Sigmoid colon (tissue), 7 donors: ENCODE results near the gene ZNF212. TPM values are rescaled to one million over a fixed set of nuclear protein-coding genes. Genes with fewer than 3 reads are reported as not detected.

Source experiments
- DNase-seq: peaks from one replicate; pipeline ENCODE4 v3.0.0-alpha.2; 2019
- H3K27ac ChIP-seq, 4 donors: fragments of 200-600 bp; sonication (generic); one replicate each; pipeline ENCODE4 v1.5.1; 2016 to 2019; ENCODE audit warnings: mild to moderate bottlenecking in 1 of 4
- H3K27me3 ChIP-seq, 3 donors: fragments of 200-600 bp; sonication (generic); one replicate each; pipeline ENCODE4 v1.5.1; 2019; ENCODE audit warnings: mild to moderate bottlenecking in 1 of 3
- H3K36me3 ChIP-seq, 4 donors: fragments of 200-600 bp; sonication (generic); one replicate each; pipeline ENCODE4 v1.5.1; 2016 to 2019
- H3K4me1 ChIP-seq, 4 donors: fragments of 200-600 bp; sonication (generic); one replicate each; pipeline ENCODE4 v1.5.1; 2017 to 2019
- H3K4me3 ChIP-seq, 4 donors: fragments of 200-600 bp; sonication (generic); one replicate each; pipeline ENCODE4 v1.5.1; 2017 to 2019; ENCODE audit warnings: mild to moderate bottlenecking in 2 of 4, moderate library complexity in 1 of 4
- H3K9me3 ChIP-seq, 4 donors: fragments of 200-600 bp in 3 of 4; sonication (generic) in 3 of 4; one replicate each; pipeline versions ENCODE4 v1.5.1 to v1.6.1; 2013 to 2019
- CTCF ChIP-seq, 4 experiments: fragments of 450-650 bp in 3 of 4; fragments of 200-600 bp in 1 of 4; IDR thresholded peaks; one replicate each; pipeline ENCODE4 v1.5.1; 2016 to 2019; ENCODE audit warnings: antibody characterized with exemption in 4 of 4, mild to moderate bottlenecking in 3 of 4, moderate library complexity in 2 of 4
- EP300 ChIP-seq, 4 donors: sonication (generic); formaldehyde crosslinking; IDR thresholded peaks; one replicate each; pipeline ENCODE4 v1.6.1; 2017; ENCODE audit warnings: antibody characterized with exemption in 4 of 4
- POLR2A ChIP-seq, 2 donors: fragments of 450-650 bp; IDR thresholded peaks; one replicate each; pipeline ENCODE4 v1.6.1; 2016; ENCODE audit warnings: antibody characterized with exemption in 2 of 2, mild to moderate bottlenecking in 2 of 2, moderate library complexity in 2 of 2
- POLR2AphosphoS5 ChIP-seq, 4 donors: sonication (generic); formaldehyde crosslinking; IDR thresholded peaks; one replicate each; pipeline ENCODE4 v1.6.1; 2017; ENCODE audit warnings: antibody characterized with exemption in 4 of 4
- WGBS, 2 donors: extraction: QIAGEN DNeasy Blood & Tissue Kit; methylation state at CpG; one replicate each; pipeline ENCODE4 v1.1.7; 2013; 5-methylcytosine and 5-hydroxymethylcytosine counted together
- intact Hi-C: fragments of 100-400 bp; cut with DNase I; formaldehyde crosslinking; loops from one replicate; pipeline ENCODE4 v1.15.1; 2023
- polyA plus RNA-seq, 3 donors: library from polyadenylated mRNA; stranded (reverse); fragments of 200-250 nt; gene quantifications; one replicate each; pipeline ENCODE4 v1.2.3, GENCODE V29; 2013
- total RNA-seq, 4 donors: library from RNA; depleted of rRNA; stranded (reverse); fragments of >200 nt; gene quantifications; one replicate each; pipeline ENCODE4 v1.1.0, GENCODE V29; 2016
- donor health status: healthy with polysubstance abuse.
- donor health status: Bipolar disorder and iron deficiency.
- donor health status: healthy.

ZNF212 gene
- total and polyA plus RNA-seq, 7 donors, result 4.1 to 13.6 (median 5.8) TPM

GRCh38 chr7:149280661-149281507, 41.4 kb downstream of the ZNF212 start:
- DNase-seq, result no peak
- intact Hi-C loops, result no loop called here
- TF ChIP-seq POLR2A (IDR thresholded peaks at IDR 0.05) (no peak), EP300 (IDR thresholded peaks at IDR 0.05) (no peak), POLR2AphosphoS5 (IDR thresholded peaks at IDR 0.05) (no peak), CTCF (IDR thresholded peaks at IDR 0.05) (no peak)
- H3K4me1 ChIP-seq, result peaks cover 0 to 15% (median 6%) of the 10 kb centered on the region in 4 donors
- H3K27ac ChIP-seq, result no peak overlapping the region
- H3K9me3 ChIP-seq, result no peaks in the 10 kb centered on the region
- H3K27me3 ChIP-seq, result no peaks in the 10 kb centered on the region
- no peak overlapping the region for H3K4me3 ChIP-seq
- peaks cover 7 to 59% (median 22%) of the 10 kb centered on the region in 4 donors for H3K36me3 ChIP-seq
- WGBS, 2 donors, result 94 to 95% methylated on average over 8 of the region's 8 CpGs

- TF ChIP-seq POLR2A (IDR thresholded peaks at IDR 0.05) (no peak), EP300 (IDR thresholded peaks at IDR 0.05) (no peak), CTCF (IDR thresholded peaks at IDR 0.05) (no peak), POLR2AphosphoS5 (IDR thresholded peaks at IDR 0.05) (no peak)
These were observed 42.3 kb downstream of the ZNF212 start for GRCh38 chr7:149281508-149282330.

GRCh38 chr7:149282331-149282655, 42.8 kb downstream of the ZNF212 start:
- Histone ChIP-seq H3K9me3 (no peaks in the 10 kb centered on the region), H3K27me3 (no peaks in the 10 kb centered on the region), H3K36me3 (peaks cover 7 to 49% (median 19%) of the 10 kb centered on the region in 4 donors), H3K27ac (no peak overlapping the region), H3K4me1 (peaks cover 0 to 17% (median 8%) of the 10 kb centered on the region in 4 donors), H3K4me3 (no peak overlapping the region)
- WGBS, 2 donors, result 92 to 94% methylated on average over 5 of the region's 5 CpGs
- TF ChIP-seq EP300 (IDR thresholded peaks at IDR 0.05), result no peak
- no peak for TF ChIP-seq CTCF (IDR thresholded peaks at IDR 0.05)
- no peak for TF ChIP-seq POLR2AphosphoS5 (IDR thresholded peaks at IDR 0.05)
- no peak for DNase-seq
- intact Hi-C loops, result no loop called here

More at GRCh38 chr7:149281508-149282330, 42.3 kb downstream of the ZNF212 start:
- WGBS, 2 donors, result 96% methylated on average over 59 of the region's 59 CpGs
- Histone ChIP-seq H3K9me3 (no peaks in the 10 kb centered on the region), H3K4me1 (peaks cover 0 to 17% (median 8%) of the 10 kb centered on the region in 4 donors), H3K4me3 (no peak overlapping the region), H3K27me3 (no peaks in the 10 kb centered on the region), H3K36me3 (peaks cover 7 to 51% (median 19%) of the 10 kb centered on the region in 4 donors), H3K27ac (no peak overlapping the region)
- no peak for DNase-seq
- intact Hi-C loops, result no loop called here

- no peak for DNase-seq
- TF ChIP-seq POLR2AphosphoS5 (IDR thresholded peaks at IDR 0.05), result no peak
- no peak for TF ChIP-seq CTCF (IDR thresholded peaks at IDR 0.05)
- TF ChIP-seq EP300 (IDR thresholded peaks at IDR 0.05), result no peak
- TF ChIP-seq POLR2A (IDR thresholded peaks at IDR 0.05), result no peak
- no peak overlapping the region for H3K27ac ChIP-seq
- no peak overlapping the region for H3K4me3 ChIP-seq
- intact Hi-C loops, result no loop called here
- whole genome bisulfite sequencing, 2 donors, result 90 to 93% methylated on average over 3 of the region's 3 CpGs
- H3K27me3 ChIP-seq, result no peaks in the 10 kb centered on the region
- H3K36me3 ChIP-seq, result peaks cover 1 to 49% (median 15%) of the 10 kb centered on the region in 4 donors
- no peaks in the 10 kb centered on the region for H3K9me3 ChIP-seq
- peaks cover 0 to 17% (median 8%) of the 10 kb centered on the region in 4 donors for H3K4me1 ChIP-seq
These were observed 43.9 kb downstream of the ZNF212 start for GRCh38 chr7:149283321-149283720.
